HepG2 (cell line): Measurements from ENCODE around the gene SLC35B4. TPM values are rescaled to one million over a fixed set of nuclear protein-coding genes. Genes with fewer than 3 reads are reported as not detected.

Experiments used
- ATAC-seq: fragments of 200-7000 bp; cut with Tn5 transposase; 3 replicates; pipeline ENCODE4 v1.9.1; 2020; ENCODE audit warnings: mild to moderate bottlenecking, moderate library complexity
- BruUV-seq: library from RNA; stranded (reverse); fragments of 400-500 nt; replicated peaks from 2 replicates; lab custom pipeline; 2021; lab: Mats Ljungman, UMichigan
- CTCF ChIA-PET: fragments of 300-600 bp; formaldehyde crosslinking; extraction: SDS; loops from one replicate; lab custom pipeline; 2021; ENCODE audit warnings: low total read pairs, inconsistent platforms, low intra/inter-chr PET ratio; lab: Yijun Ruan, JAX
- POLR2A ChIA-PET: fragments of 350-600 bp; sonication (Branson Sonifier 250); formaldehyde crosslinking; loops from one replicate; lab custom pipeline; 2020; ENCODE audit warnings: antibody characterized with exemption, inconsistent platforms; lab: Yijun Ruan, JAX
- DNase-seq: peaks from one replicate; pipeline ENCODE4 v3.0.0-alpha.2; 2015; ENCODE audit warnings: low spot score
- FAIRE-seq: peaks from 3 replicates; lab custom pipeline; 2011; peaks lifted over from hg19 to GRCh38; lab: Jason Lieb, UNC
- H2AFZ ChIP-seq: one replicate; pipeline ENCODE4 v1.6.1; 2011; ENCODE audit warnings: low read length, inconsistent platforms
- H3K27ac ChIP-seq: fragments of 300-600 bp; 3 replicates; pipeline ENCODE4 v1.8.0; 2011; ENCODE audit warnings: mixed run types, mild to moderate bottlenecking, mixed read lengths, low read length, inconsistent platforms; ENCODE audit not compliant: insufficient read depth; ENCODE audit errors: extremely low read length
- H3K27me3 ChIP-seq, 2 experiments: fragments of 200-600 bp in 1 of 2; 2 replicates in 1 of 2; 3 replicates in 1 of 2; pipeline versions ENCODE4 v1.6.0 to v1.8.0; 2011; ENCODE audit warnings: low read length in 2 of 2, mild to moderate bottlenecking in 2 of 2, moderate library complexity in 2 of 2, inconsistent platforms in 1 of 2; ENCODE audit not compliant: insufficient read depth in 2 of 2, control insufficient read depth in 1 of 2
- H3K36me3 ChIP-seq, 2 experiments: fragments of 200-600 bp in 1 of 2; replicated peaks in 1 of 2; 2 replicates in 1 of 2; 3 replicates in 1 of 2; pipeline versions ENCODE4 v1.5.1 to v1.8.0; 2011; ENCODE audit warnings: low read length in 2 of 2, inconsistent platforms in 1 of 2; ENCODE audit not compliant: insufficient read depth in 2 of 2, control insufficient read depth in 1 of 2
- H3K4me1 ChIP-seq: 2 replicates; pipeline ENCODE4 v1.5.1; 2012; ENCODE audit warnings: low read length, inconsistent platforms; ENCODE audit not compliant: insufficient read depth
- H3K4me2 ChIP-seq: 2 replicates; pipeline ENCODE4 v1.6.0; 2011; ENCODE audit warnings: low read depth, low read length, inconsistent platforms
- H3K4me3 ChIP-seq, 3 experiments: fragments of 200-600 bp in 1 of 3; sonication (generic), shearing (Covaris generic) in 1 of 3; replicated peaks in 1 of 3; 2 replicates each; pipeline ENCODE4 v1.5.1; 2011 to 2016; ENCODE audit warnings: low read length in 3 of 3, inconsistent platforms in 2 of 3, low read depth in 2 of 3, mild to moderate bottlenecking in 2 of 3, control low read depth in 1 of 3, mixed read lengths in 1 of 3; ENCODE audit not compliant: insufficient read depth in 1 of 3
- H3K79me2 ChIP-seq: one replicate; pipeline ENCODE4 v1.6.1; 2011; ENCODE audit warnings: low read length, inconsistent platforms; ENCODE audit not compliant: insufficient read depth
- H3K9ac ChIP-seq: 2 replicates; pipeline ENCODE4 v1.6.0; 2011; ENCODE audit warnings: mild to moderate bottlenecking, low read depth, low read length, inconsistent platforms; ENCODE audit not compliant: insufficient read depth
- H3K9me3 ChIP-seq: 2 replicates; pipeline ENCODE4 v1.5.1; 2012; ENCODE audit warnings: mild to moderate bottlenecking, low read length
- H4K20me1 ChIP-seq: 2 replicates; pipeline ENCODE4 v1.6.0; 2011; ENCODE audit warnings: inconsistent platforms, mild to moderate bottlenecking, low read length, moderate library complexity; ENCODE audit not compliant: insufficient read depth
- CERS6 ChIP-seq: sonication (generic); formaldehyde crosslinking; IDR thresholded peaks from 2 replicates; pipeline ENCODE4 v1.5.0; 2020; ENCODE audit warnings: missing genetic modification reagents
- IRF2 ChIP-seq: IDR thresholded peaks from 2 replicates; pipeline ENCODE4 v1.6.1; 2018; ENCODE audit warnings: missing genetic modification reagents, missing compliant biosample characterization
- IRF9 ChIP-seq: sonication (generic); formaldehyde crosslinking; IDR thresholded peaks from 2 replicates; pipeline ENCODE4 v1.8.0; 2022; ENCODE audit warnings: missing genetic modification reagents, mild to moderate bottlenecking, borderline replicate concordance
- MAFF ChIP-seq: IDR thresholded peaks from 2 replicates; pipeline ENCODE4 v1.6.1; 2011; ENCODE audit warnings: low read depth, low read length, improper control_type of control experiment
- MAFK ChIP-seq, 2 experiments: IDR thresholded peaks in 1 of 2; conservative IDR thresholded peaks in 1 of 2; 2 replicates each; pipeline ENCODE4 v1.6.1; 2011; ENCODE audit warnings: improper control_type of control experiment in 2 of 2, low read length in 2 of 2
- MED13 ChIP-seq: sonication (generic); formaldehyde crosslinking; IDR thresholded peaks from 2 replicates; pipeline ENCODE4 v1.5.0; 2020; ENCODE audit warnings: missing genetic modification reagents
- TRAFD1 ChIP-seq: sonication (generic); formaldehyde crosslinking; IDR thresholded peaks from 2 replicates; pipeline ENCODE4 v1.5.1; 2020; ENCODE audit warnings: missing genetic modification reagents, mild to moderate bottlenecking, borderline replicate concordance
- ZBTB42 ChIP-seq: sonication (generic); formaldehyde crosslinking; IDR thresholded peaks from 2 replicates; pipeline ENCODE4 v1.5.0; 2020; ENCODE audit warnings: mild to moderate bottlenecking, missing genetic modification reagents
- ZNF281 ChIP-seq: sonication (generic); formaldehyde crosslinking; IDR thresholded peaks from 2 replicates; pipeline ENCODE4 v1.4.0; 2020; ENCODE audit warnings: missing genetic modification reagents, borderline replicate concordance
- ZSCAN21 ChIP-seq: sonication (generic); formaldehyde crosslinking; IDR thresholded peaks from 2 replicates; pipeline ENCODE4 v1.8.0; 2022; ENCODE audit warnings: mild to moderate bottlenecking, missing genetic modification reagents, moderate library complexity, borderline replicate concordance
- WGBS: methylation state at CpG from one replicate; pipeline ENCODE4 v1.1.6; 2017; ENCODE audit warnings: low lambda C conversion rate; 5-methylcytosine and 5-hydroxymethylcytosine counted together
- in situ Hi-C: cut with HindIII; loops from 2 replicates; pipeline ENCODE4 v1.10.0; 2017; ENCODE audit warnings: low pct_unique_long_range_greater_than_20kb; ENCODE audit not compliant: extremely low pct_ligation_motif_present
- intact Hi-C: fragments of 100-400 bp; cut with micrococcal nuclease; formaldehyde crosslinking; loops from one replicate; pipeline ENCODE4 v1.10.0; 2022; ENCODE audit not compliant: unreplicated experiment
- polyA plus RNA-seq, 8 experiments: library from polyadenylated mRNA; depleted of rRNA in 3 of 8; stranded (reverse) in 7 of 8; unstranded in 1 of 8; fragments of >200 nt; fragmentation: Illumina TruSeq in 4 of 8; extraction: Trizol in 4 of 8; gene quantifications; 2 replicates each; pipeline versions ENCODE4 v1.2.1 to v1.2.3, GENCODE V29; 2011 to 2016; ENCODE audit warnings: low read depth in 4 of 8, missing spikeins in 1 of 8, mixed read lengths in 1 of 8; ENCODE audit not compliant: insufficient read depth in 1 of 8
- total RNA-seq, 5 experiments: library from RNA; depleted of rRNA; stranded (reverse); fragments of >200 nt; fragmentation: Illumina TruSeq; extraction: Trizol; gene quantifications; 2 replicates each; pipeline ENCODE4 v1.2.3, GENCODE V29; 2016; ENCODE audit warnings: low read depth in 1 of 5

Gene SLC35B4
- total and polyA plus RNA-seq, 2 of the 13 experiments (the other 11 are each of a cell fraction or from before 2014, with no cell fraction given) = 17.1 to 17.8 TPM

- Histone ChIP-seq H2AFZ (no peak overlapping the region), H3K79me2 (no peaks in the 10 kb centered on the region), H3K4me1 (peaks cover 6% of the 10 kb centered on the region; the same call in 1 of the 2 replicates), H3K36me3 (no peaks in the 10 kb centered on the region), H4K20me1 (no peaks in the 10 kb centered on the region), H3K27ac (no peak overlapping the region), H3K9me3 (no peaks in the 10 kb centered on the region), H3K4me3 (no peak overlapping the region), H3K27me3 (no peaks in the 10 kb centered on the region), H3K4me2 (no peak overlapping the region), H3K9ac (no peak overlapping the region)
- CTCF ChIA-PET = no interaction called here
- ATAC-seq (no peak), FAIRE-seq (no peak), DNase-seq (no peak)
- in situ Hi-C loops = no loop called here
- 24% methylated on average over 2 of the region's 2 CpGs for WGBS
- BruUV-seq = no TSS peak
- TF ChIP-seq ZBTB42 (CRISPR knock-in tag) = no peak
- TF ChIP-seq ZNF281 (CRISPR knock-in tag) = no peak
- intact Hi-C loops = no loop called here
- POLR2A ChIA-PET = no interaction called here
Measured at GRCh38 chr7:134280508-134280907, 36.2 kb downstream of the SLC35B4 start.

GRCh38 chr7:134279898-134280297, 36.8 kb downstream of the SLC35B4 start:
- H3K36me3 ChIP-seq = no peaks in the 10 kb centered on the region
- H3K9ac ChIP-seq = no peak overlapping the region
- H3K4me3 ChIP-seq = no peak overlapping the region
- no TSS peak for BruUV-seq
- CTCF ChIA-PET = no interaction called here
- intact Hi-C loops = no loop called here
- H3K4me1 ChIP-seq = peaks cover 6% of the 10 kb centered on the region; the same call in 1 of the 2 replicates
- no peak for DNase-seq
- in situ Hi-C loops = no loop called here
- POLR2A ChIA-PET = no interaction called here
- H3K79me2 ChIP-seq = no peaks in the 10 kb centered on the region
- FAIRE-seq = no peak
- no peak overlapping the region for H3K27ac ChIP-seq
- H3K9me3 ChIP-seq = no peaks in the 10 kb centered on the region
- H2AFZ ChIP-seq = no peak overlapping the region
- no peak overlapping the region for H3K4me2 ChIP-seq
- TF ChIP-seq IRF9 (CRISPR knock-in tag) (no peak), CERS6 (CRISPR knock-in tag) (no peak), TRAFD1 (no peak), IRF2 (CRISPR knock-in tag) (no peak), MAFF (0 out of 2 replicates have a peak, but pooled peaks have one; percentile 8), MED13 (CRISPR knock-in tag) (no peak), MAFK (conservative IDR thresholded peaks at IDR 0.05 in 1 of 2, IDR thresholded peaks at IDR 0.05 in 1 of 2; ENCODE audit: low read length in 2 of 2) (peak in 1 of 2 experiments; percentile 46; a peak in 2 of 4 replicates), ZSCAN21 (CRISPR knock-in tag) (no peak)
- H3K27me3 ChIP-seq = no peaks in the 10 kb centered on the region
- no peaks in the 10 kb centered on the region for H4K20me1 ChIP-seq
- no peak for ATAC-seq
